RPMI7951 (cell line): ENCODE measurements around the gene UPF2. TPM values are rescaled to one million over a fixed set of nuclear protein-coding genes. Genes with fewer than 3 reads are reported as not detected.

Experiments used
- DNase-seq: peaks from one replicate; pipeline ENCODE4 v3.0.0-alpha.2; 2012; ENCODE audit warnings: low read depth
- total RNA-seq: library from RNA; depleted of rRNA; stranded (reverse); fragments of >200 nt; shearing (Covaris generic); gene quantifications from 2 replicates; pipeline ENCODE4 v1.2.3, GENCODE V29; 2014

Gene UPF2
- total RNA-seq, 1 experiment from 2014 or later, result 14.4 TPM

- DNase-seq, result no peak
These were observed 157.7 kb downstream of the UPF2 start for GRCh38 chr10:11884706-11885423.

- peak; percentile 69 for DNase-seq
These were observed 159.8 kb downstream of the UPF2 start for GRCh38 chr10:11882646-11883375.

- DNase-seq, result peak; percentile 30
These were observed 160.9 kb downstream of the UPF2 start for GRCh38 chr10:11881477-11882417.

GRCh38 chr10:11881030-11881476, 161.6 kb downstream of the UPF2 start:
- DNase-seq, result no peak

- no peak for DNase-seq
These were observed 162.2 kb downstream of the UPF2 start for GRCh38 chr10:11880151-11881029.

GRCh38 chr10:11879387-11880094, 163.1 kb downstream of the UPF2 start:
- no peak for DNase-seq

- no peak for DNase-seq
These were observed 163.8 kb downstream of the UPF2 start for GRCh38 chr10:11878776-11879175.

- no peak for DNase-seq
These were observed 165.1 kb downstream of the UPF2 start for GRCh38 chr10:11877591-11877905.

- no peak for DNase-seq
These were observed 165.6 kb downstream of the UPF2 start for GRCh38 chr10:11876805-11877590.

- DNase-seq, result no peak
These were observed 166.3 kb downstream of the UPF2 start for GRCh38 chr10:11876324-11876723.

- DNase-seq, result peak; percentile 81
These were observed 166.9 kb downstream of the UPF2 start for GRCh38 chr10:11875494-11876281.

GRCh38 chr10:11874568-11875493, 167.8 kb downstream of the UPF2 start:
- peak; percentile 54 for DNase-seq

- DNase-seq, result no peak
These were observed 171.1 kb downstream of the UPF2 start for GRCh38 chr10:11871466-11871865.

GRCh38 chr10:11870900-11871400, 171.7 kb downstream of the UPF2 start:
- DNase-seq, result no peak

GRCh38 chr10:11870461-11870780, 172.2 kb downstream of the UPF2 start:
- DNase-seq, result no peak
